ENCODE data around the gene PPP2R1B.

DNA sequence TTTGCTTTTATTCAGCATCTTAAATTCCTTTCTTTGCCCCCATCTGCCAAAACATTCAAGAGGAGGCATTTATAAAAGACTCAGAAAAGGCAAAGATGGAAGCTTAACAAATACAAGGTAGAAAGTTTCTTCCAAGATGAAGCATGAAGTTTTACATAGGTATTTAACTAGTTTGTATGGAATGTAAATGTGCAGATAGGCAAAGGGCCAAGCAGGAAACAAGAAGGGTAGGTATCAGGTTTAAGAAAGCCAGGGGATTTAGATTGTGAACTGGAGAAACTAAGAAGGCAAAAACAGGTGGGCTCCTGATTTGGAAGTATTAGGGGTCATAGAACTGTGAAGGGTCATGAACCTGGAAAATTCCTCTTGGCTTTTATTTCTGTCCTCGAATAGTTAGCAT is 62.6 kb downstream of the PPP2R1B start:
- TF ChIP-seq, protein P1, sequence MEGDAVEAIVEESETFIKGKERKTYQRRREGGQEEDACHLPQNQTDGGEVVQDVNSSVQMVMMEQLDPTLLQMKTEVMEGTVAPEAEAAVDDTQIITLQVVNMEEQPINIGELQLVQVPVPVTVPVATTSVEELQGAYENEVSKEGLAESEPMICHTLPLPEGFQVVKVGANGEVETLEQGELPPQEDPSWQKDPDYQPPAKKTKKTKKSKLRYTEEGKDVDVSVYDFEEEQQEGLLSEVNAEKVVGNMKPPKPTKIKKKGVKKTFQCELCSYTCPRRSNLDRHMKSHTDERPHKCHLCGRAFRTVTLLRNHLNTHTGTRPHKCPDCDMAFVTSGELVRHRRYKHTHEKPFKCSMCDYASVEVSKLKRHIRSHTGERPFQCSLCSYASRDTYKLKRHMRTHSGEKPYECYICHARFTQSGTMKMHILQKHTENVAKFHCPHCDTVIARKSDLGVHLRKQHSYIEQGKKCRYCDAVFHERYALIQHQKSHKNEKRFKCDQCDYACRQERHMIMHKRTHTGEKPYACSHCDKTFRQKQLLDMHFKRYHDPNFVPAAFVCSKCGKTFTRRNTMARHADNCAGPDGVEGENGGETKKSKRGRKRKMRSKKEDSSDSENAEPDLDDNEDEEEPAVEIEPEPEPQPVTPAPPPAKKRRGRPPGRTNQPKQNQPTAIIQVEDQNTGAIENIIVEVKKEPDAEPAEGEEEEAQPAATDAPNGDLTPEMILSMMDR (IDR thresholded peaks at IDR 0.05): no peak
- no peak for TF ChIP-seq POLR2A (IDR thresholded peaks at IDR 0.05)
